ENCODE measurements around the gene HYAL1.

- TF ChIP-seq EZH2 (IDR thresholded peaks at IDR 0.05; ENCODE audit: borderline replicate concordance, low read depth, low read length, poor library complexity, severe bottlenecking) (no peak), CTCF (conservative IDR thresholded peaks at IDR 0.05; ENCODE audit: low read depth, low read length) (no peak)
Measured at GRCh38 chr3:50295553-50296431, 7.6 kb downstream of the HYAL1 start.

Measured in A673 (cell line).